PC-9 (cell line): ENCODE data around the gene SLC25A1. TPM values are rescaled to one million over a fixed set of nuclear protein-coding genes. Genes with fewer than 3 reads are reported as not detected.
A peak's percentile ranks its signal among the peaks of the same experiment; 100 is the strongest.

Source experiments
- BruUV-seq: library from RNA; stranded (reverse); fragments of 400-500 nt; replicated peaks from 2 replicates; lab custom pipeline; 2021; lab: Mats Ljungman, UMichigan
- CTCF ChIA-PET: fragments of 300-600 bp; sonication (Branson Sonifier 250); formaldehyde crosslinking; loops from one replicate; lab custom pipeline; 2022; ENCODE audit warnings: antibody characterized with exemption; lab: Charles Lee
- POLR2A ChIA-PET: fragments of 300-600 bp; sonication (Branson Sonifier 250); formaldehyde crosslinking; loops from one replicate; lab custom pipeline; 2022; ENCODE audit warnings: antibody characterized with exemption; ENCODE audit not compliant: unreplicated experiment; lab: Charles Lee
- DNase-seq, 2 experiments: peaks; one replicate each; pipeline versions ENCODE4 v3.0.0 to v3.0.0-alpha.2; 2015 to 2022; ENCODE audit warnings: mixed read lengths in 1 of 2
- H2AFZ ChIP-seq: fragments of 200-600 bp; sonication (generic); 2 replicates; pipeline ENCODE4 v1.8.1; 2017; ENCODE audit warnings: antibody characterized with exemption
- H3F3A ChIP-seq: fragments of 200-600 bp; sonication (generic); 2 replicates; pipeline ENCODE4 v1.8.1; 2017; ENCODE audit warnings: antibody characterized with exemption, mild to moderate bottlenecking, low read depth; ENCODE audit not compliant: insufficient read depth
- H3K27ac ChIP-seq: fragments of 200-600 bp; sonication (generic); 2 replicates; pipeline ENCODE4 v1.6.1; 2016; ENCODE audit warnings: mixed run types
- H3K27me3 ChIP-seq: fragments of 200-600 bp; sonication (generic); 2 replicates; pipeline ENCODE4 v1.6.1; 2016; ENCODE audit warnings: low read depth, mixed run types; ENCODE audit not compliant: insufficient read depth
- H3K36me3 ChIP-seq: fragments of 200-600 bp; sonication (generic); 2 replicates; pipeline ENCODE4 v1.6.1; 2016; ENCODE audit warnings: low read depth, mixed run types
- H3K4me1 ChIP-seq: fragments of 200-600 bp; sonication (generic); replicated peaks from 2 replicates; pipeline ENCODE4 v1.6.1; 2016; ENCODE audit warnings: mixed run types; ENCODE audit not compliant: insufficient read depth
- H3K4me2 ChIP-seq: fragments of 200-600 bp; sonication (generic); 2 replicates; pipeline ENCODE4 v1.6.1; 2017; ENCODE audit warnings: mixed run types
- H3K4me3 ChIP-seq: fragments of 200-600 bp; sonication (generic); 2 replicates; pipeline ENCODE4 v1.6.1; 2016; ENCODE audit warnings: mixed run types
- H3K79me2 ChIP-seq: fragments of 200-600 bp; sonication (generic); 2 replicates; pipeline ENCODE4 v1.6.1; 2017; ENCODE audit warnings: low read depth, mixed run types
- H3K9me2 ChIP-seq: fragments of 200-600 bp; sonication (generic); 2 replicates; pipeline ENCODE4 v1.8.1; 2017; ENCODE audit warnings: mild to moderate bottlenecking; ENCODE audit not compliant: insufficient read depth
- H3K9me3 ChIP-seq: fragments of 200-600 bp; sonication (generic); 2 replicates; pipeline ENCODE4 v1.8.1; 2016; ENCODE audit warnings: low read depth; ENCODE audit not compliant: insufficient read depth
- H4K20me1 ChIP-seq: fragments of 200-600 bp; sonication (generic); 2 replicates; pipeline ENCODE4 v1.8.1; 2017; ENCODE audit not compliant: insufficient read depth
- CTCF ChIP-seq: fragments of 200-600 bp; sonication (generic); conservative IDR thresholded peaks from 2 replicates; pipeline ENCODE4 v1.6.1; 2017; ENCODE audit warnings: mixed run types, antibody characterized with exemption, mild to moderate bottlenecking, moderate library complexity
- EZH2 ChIP-seq: fragments of 200-600 bp; sonication (generic); IDR thresholded peaks from 2 replicates; pipeline ENCODE4 v1.8.0; 2017; ENCODE audit warnings: antibody characterized with exemption, low read depth
- intact Hi-C: fragments of 100-400 bp; cut with micrococcal nuclease; formaldehyde crosslinking; loops from one replicate; pipeline ENCODE4 v1.10.0; 2022; ENCODE audit not compliant: unreplicated experiment
- total RNA-seq: library from RNA; stranded (reverse); gene quantifications from 2 replicates; pipeline ENCODE4 v1.2.3, GENCODE V29; 2021

Gene SLC25A1
- total RNA-seq, 1 experiment from 2014 or later = 79.9 TPM

DNA sequence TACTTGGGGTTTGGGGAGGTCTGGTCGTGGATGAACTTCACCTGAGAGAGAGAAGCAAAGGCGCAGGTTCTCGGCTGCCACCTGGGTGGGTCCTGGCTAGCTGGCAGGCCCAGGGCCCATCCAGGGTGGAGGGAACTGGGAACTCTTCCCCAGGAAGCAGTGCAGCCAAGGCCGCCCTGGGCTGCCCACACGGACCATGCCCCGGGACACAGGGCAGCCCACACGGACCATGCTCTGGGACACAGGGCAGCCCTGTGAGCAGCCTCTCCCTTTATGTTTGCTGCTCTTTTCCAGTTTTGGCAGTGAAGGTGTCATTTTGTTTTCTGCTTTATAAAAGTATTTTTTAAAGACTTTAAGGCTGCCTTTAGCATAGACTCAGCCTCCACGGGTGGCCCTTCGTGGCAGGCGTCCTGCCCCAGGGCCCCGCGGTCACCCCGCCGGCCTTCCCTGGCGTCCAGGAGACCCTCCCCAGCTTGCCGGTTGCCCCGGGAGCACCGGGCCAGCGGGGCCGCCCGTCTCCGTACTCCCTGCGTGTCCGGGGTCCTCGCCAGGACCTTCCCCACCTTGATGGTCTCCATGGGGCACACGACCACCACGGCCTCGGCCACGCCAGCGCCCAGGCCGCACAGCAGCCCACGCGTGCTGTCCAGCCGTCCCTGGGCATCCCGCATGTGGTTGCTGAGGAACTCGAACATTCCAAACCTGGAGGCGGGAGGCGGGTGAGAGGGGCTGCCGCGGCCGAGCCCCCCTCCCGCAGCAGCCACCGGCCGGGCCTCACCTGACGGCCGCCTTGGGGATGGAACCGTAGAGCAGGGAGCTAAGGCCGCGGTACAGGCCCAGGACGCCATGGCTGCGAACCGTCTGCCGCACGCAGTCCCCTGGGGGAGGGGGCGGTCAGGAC lies 1.1 kb downstream of the SLC25A1 start:
- Histone ChIP-seq H4K20me1 (peaks cover 37% of the 10 kb centered on the region), H3K27me3 (no peaks in the 10 kb centered on the region), H2AFZ (peak overlapping the region; percentile 55; the same call in 1 of the 2 replicates), H3K9me3 (no peaks in the 10 kb centered on the region), H3F3A (peaks cover 38% of the 10 kb centered on the region; the same call in 1 of the 2 replicates), H3K4me3 (peak overlapping the region; percentile 88), H3K27ac (peak overlapping the region; percentile 23; the same call in 1 of the 2 replicates), H3K4me1 (peaks cover 34% of the 10 kb centered on the region), H3K36me3 (0 out of 2 replicates have a peak, but pooled peaks cover 7% of the 10 kb centered on the region), H3K9me2 (no peaks in the 10 kb centered on the region), H3K4me2 (peak overlapping the region; percentile 91), H3K79me2 (peaks cover 55% of the 10 kb centered on the region)
- intact Hi-C loops = loop anchor here (2.0 to 5.0 kb wide), 4 partner anchors 113 to 301 kb away; partner anchors contain the start of genes CDC45, CLTCL1, MRPL40 and UFD1
- no TSS peak for BruUV-seq
- DNase-seq = no peak
- ChIA-PET CTCF (no interaction called here), POLR2A (no interaction called here)
- no peak for TF ChIP-seq EZH2
- no peak for TF ChIP-seq CTCF

- Histone ChIP-seq H3K79me2 (peaks cover 61% of the 10 kb centered on the region), H3K36me3 (0 out of 2 replicates have a peak, but pooled peaks cover 7% of the 10 kb centered on the region), H3K9me2 (no peaks in the 10 kb centered on the region), H3K27me3 (no peaks in the 10 kb centered on the region), H3K9me3 (no peaks in the 10 kb centered on the region), H2AFZ (no peak overlapping the region), H3F3A (peaks cover 38% of the 10 kb centered on the region; the same call in 1 of the 2 replicates), H3K4me1 (peaks cover 35% of the 10 kb centered on the region), H3K27ac (no peak overlapping the region), H3K4me3 (peak overlapping the region; percentile 88; the same call in 1 of the 2 replicates), H4K20me1 (peaks cover 41% of the 10 kb centered on the region), H3K4me2 (peak overlapping the region; percentile 91)
- CTCF ChIA-PET = no interaction called here
- no peak for DNase-seq
- BruUV-seq = TSS peak; percentile 35
- TF ChIP-seq CTCF (no peak), EZH2 (no peak)
- POLR2A ChIA-PET = no interaction called here
- intact Hi-C loops = loop anchor here (5.0 kb wide), 1 partner anchor 221 kb away; no protein-coding TSS in a partner anchor
Observed at GRCh38 chr22:19176732-19177131, 1.8 kb downstream of the SLC25A1 start.

DNA sequence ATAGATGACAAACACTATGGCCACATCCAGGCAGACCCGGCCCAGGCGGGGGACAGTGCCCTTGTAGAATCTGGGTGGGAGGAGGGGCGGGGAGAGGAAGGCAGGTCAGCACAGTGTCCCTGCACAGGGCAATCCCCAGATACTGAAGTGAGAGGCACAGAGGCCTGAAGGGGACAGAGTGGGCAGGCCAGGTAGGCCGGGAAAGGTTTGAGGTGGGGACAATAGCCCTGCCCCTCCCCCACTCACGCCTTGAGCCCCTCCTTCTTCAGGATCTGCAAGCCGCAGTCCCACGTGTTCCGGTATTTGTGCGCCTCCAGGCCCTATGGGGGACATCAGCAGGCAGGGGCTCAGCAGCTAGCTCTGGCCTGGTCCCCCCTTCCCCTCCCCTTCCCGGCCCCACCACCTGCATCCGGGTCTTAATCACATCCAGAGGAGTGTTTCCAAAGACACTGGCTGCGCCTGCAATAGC lies 2.3 kb downstream of the SLC25A1 start:
- Histone ChIP-seq H3K4me1 (peaks cover 35% of the 10 kb centered on the region), H3K4me3 (no peak overlapping the region), H3K9me3 (no peaks in the 10 kb centered on the region), H4K20me1 (peaks cover 41% of the 10 kb centered on the region), H3K36me3 (0 out of 2 replicates have a peak, but pooled peaks cover 7% of the 10 kb centered on the region), H3K4me2 (no peak overlapping the region), H3F3A (peaks cover 38% of the 10 kb centered on the region; the same call in 1 of the 2 replicates), H3K79me2 (peaks cover 63% of the 10 kb centered on the region), H2AFZ (no peak overlapping the region), H3K27ac (no peak overlapping the region), H3K9me2 (no peaks in the 10 kb centered on the region), H3K27me3 (no peaks in the 10 kb centered on the region)
- CTCF ChIA-PET = no interaction called here
- POLR2A ChIA-PET = no interaction called here
- no TSS peak for BruUV-seq
- no peak for TF ChIP-seq CTCF
- TF ChIP-seq EZH2 = no peak
- intact Hi-C loops = loop anchor here (5.0 kb wide), 1 partner anchor 221 kb away; no protein-coding TSS in a partner anchor
- no peak for DNase-seq
